ENCODE results near the gene KCNJ9.

The KCNJ9 gene

DNA sequence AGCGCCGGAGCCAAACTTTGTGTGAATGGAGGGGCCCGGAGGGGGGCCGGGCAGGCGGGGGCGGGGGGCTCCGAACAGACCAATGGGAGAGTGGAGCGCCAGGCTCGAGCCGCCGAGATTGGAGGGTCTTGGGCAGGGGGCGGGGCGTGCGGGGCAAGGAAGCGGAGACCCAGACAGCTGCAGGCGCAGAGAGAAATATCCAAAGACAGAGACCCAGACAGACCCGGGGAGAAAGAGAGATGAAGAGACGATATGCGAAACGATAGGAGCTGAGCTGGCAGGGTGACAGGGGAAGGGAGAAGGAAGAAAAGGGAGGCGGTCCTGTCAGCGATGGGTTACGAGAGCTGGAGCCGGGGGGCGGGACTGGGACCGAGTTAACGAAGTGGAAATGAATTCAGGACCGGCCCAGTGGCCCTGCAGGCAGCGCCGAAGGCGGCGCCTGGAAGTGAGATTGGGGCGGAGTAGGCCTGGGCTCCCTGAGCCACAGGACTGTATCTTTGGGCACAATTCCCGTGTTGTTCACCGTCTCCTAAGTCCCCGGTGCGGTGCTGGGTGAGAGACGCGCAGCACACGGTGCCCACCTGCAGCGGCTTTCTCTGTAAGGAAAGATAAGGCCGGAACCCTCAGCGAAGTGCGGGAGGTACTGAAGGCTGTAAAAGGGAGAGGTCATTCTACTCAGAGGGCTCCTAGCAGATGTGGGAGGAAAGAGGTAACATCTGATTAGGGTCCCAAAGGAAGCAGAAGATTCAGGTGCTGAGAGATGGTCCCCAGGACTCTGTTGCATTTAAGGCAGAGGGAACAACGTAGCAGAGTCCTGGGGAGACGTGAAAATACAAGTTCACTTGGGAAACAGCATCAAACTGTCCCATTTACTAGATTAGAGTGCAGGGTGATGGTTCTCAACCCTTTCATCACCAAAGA, 10.8 kb upstream of the KCNJ9 start:
- peak; percentile 57 for DNase-seq (ENCODE audit: low read depth)
- TF ChIP-seq, protein P1, sequence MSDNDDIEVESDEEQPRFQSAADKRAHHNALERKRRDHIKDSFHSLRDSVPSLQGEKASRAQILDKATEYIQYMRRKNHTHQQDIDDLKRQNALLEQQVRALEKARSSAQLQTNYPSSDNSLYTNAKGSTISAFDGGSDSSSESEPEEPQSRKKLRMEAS (IDR thresholded peaks at IDR 0.05; ENCODE audit: low read depth, low read length) = no peak
- TF ChIP-seq, protein P2, sequence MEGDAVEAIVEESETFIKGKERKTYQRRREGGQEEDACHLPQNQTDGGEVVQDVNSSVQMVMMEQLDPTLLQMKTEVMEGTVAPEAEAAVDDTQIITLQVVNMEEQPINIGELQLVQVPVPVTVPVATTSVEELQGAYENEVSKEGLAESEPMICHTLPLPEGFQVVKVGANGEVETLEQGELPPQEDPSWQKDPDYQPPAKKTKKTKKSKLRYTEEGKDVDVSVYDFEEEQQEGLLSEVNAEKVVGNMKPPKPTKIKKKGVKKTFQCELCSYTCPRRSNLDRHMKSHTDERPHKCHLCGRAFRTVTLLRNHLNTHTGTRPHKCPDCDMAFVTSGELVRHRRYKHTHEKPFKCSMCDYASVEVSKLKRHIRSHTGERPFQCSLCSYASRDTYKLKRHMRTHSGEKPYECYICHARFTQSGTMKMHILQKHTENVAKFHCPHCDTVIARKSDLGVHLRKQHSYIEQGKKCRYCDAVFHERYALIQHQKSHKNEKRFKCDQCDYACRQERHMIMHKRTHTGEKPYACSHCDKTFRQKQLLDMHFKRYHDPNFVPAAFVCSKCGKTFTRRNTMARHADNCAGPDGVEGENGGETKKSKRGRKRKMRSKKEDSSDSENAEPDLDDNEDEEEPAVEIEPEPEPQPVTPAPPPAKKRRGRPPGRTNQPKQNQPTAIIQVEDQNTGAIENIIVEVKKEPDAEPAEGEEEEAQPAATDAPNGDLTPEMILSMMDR (IDR thresholded peaks at IDR 0.05; ENCODE audit: low read depth, low read length) = no peak
- TF ChIP-seq MYC (IDR thresholded peaks at IDR 0.05; ENCODE audit: low read depth, low read length) (no peak), POLR2A (IDR thresholded peaks at IDR 0.05; ENCODE audit: extremely low read depth, insufficient read length) (no peak)

DNA sequence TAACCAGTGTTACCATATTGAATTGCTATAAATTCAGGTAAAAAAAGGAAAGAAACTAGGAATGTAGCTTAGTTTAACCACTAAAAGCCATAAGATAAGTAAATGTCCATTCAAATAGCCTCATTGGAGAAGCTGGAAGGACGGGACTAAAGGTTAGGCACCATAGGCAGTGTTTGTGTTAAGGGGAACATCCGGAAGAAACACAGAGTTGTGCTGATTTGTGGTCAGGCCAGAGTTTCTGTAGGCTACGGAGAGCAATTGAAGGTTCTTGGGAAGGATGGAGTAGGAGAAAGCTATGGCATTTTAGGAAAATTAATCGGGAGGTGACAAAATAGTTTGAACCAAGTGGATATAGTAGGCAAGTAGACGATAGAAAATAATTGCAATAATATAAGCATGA, 10.0 kb upstream of the KCNJ9 start:
- no peak overlapping the region for H3K4me3 ChIP-seq (ENCODE audit: low read depth, low read length)
- TF ChIP-seq, protein P1 (IDR thresholded peaks at IDR 0.05; ENCODE audit: low read depth, low read length) = no peak
- TF ChIP-seq, protein P2 (IDR thresholded peaks at IDR 0.05; ENCODE audit: low read depth, low read length) = no peak
- TF ChIP-seq POLR2A (IDR thresholded peaks at IDR 0.05; ENCODE audit: extremely low read depth, insufficient read length) (no peak), MYC (IDR thresholded peaks at IDR 0.05; ENCODE audit: low read depth, low read length) (no peak)
- DNase-seq (ENCODE audit: low read depth) = no peak

More for the DNA sequence above, 10.8 kb upstream of the KCNJ9 start:
- peak overlapping the region; percentile 42 for H3K4me3 ChIP-seq (ENCODE audit: low read depth, low read length)

DNA sequence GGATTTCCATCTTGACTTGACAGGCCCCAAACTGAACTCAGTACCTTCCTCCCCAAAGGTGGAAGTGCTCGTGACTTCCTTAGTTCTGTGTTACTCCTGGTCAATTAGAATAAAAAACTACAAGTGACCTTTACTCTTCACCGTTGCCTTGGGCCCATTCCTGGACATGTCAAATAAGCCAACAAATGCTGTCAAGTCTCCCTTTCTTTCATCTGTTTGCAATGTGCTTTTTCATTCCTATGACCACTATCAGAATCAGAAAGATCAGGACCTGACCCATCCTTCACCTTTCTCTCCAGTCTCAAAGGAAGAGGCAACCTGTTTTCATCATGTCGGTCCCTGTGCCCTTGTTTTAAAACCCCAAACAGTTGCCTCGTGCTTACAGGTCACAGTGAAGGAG, 6.5 kb upstream of the KCNJ9 start:
- no peak for DNase-seq (ENCODE audit: low read depth)
- no peak for TF ChIP-seq MYC (IDR thresholded peaks at IDR 0.05; ENCODE audit: low read depth, low read length)
- TF ChIP-seq, protein P2 (IDR thresholded peaks at IDR 0.05; ENCODE audit: low read depth, low read length) = no peak
- TF ChIP-seq, protein P1 (IDR thresholded peaks at IDR 0.05; ENCODE audit: low read depth, low read length) = no peak
- no peak for TF ChIP-seq POLR2A (IDR thresholded peaks at IDR 0.05; ENCODE audit: extremely low read depth, insufficient read length)
- no peak overlapping the region for H3K4me3 ChIP-seq (ENCODE audit: low read depth, low read length)

GRCh38 chr1:160075836-160076235, 5.5 kb upstream of the KCNJ9 start:
- DNase-seq (ENCODE audit: low read depth) = no peak
- no peak overlapping the region for H3K4me3 ChIP-seq (ENCODE audit: low read depth, low read length)
- TF ChIP-seq POLR2A (IDR thresholded peaks at IDR 0.05; ENCODE audit: extremely low read depth, insufficient read length) (no peak), MYC (IDR thresholded peaks at IDR 0.05; ENCODE audit: low read depth, low read length) (no peak)
- TF ChIP-seq, protein P2 (IDR thresholded peaks at IDR 0.05; ENCODE audit: low read depth, low read length) = no peak
- TF ChIP-seq, protein P1 (IDR thresholded peaks at IDR 0.05; ENCODE audit: low read depth, low read length) = no peak

GRCh38 chr1:160076295-160076694, 5.0 kb upstream of the KCNJ9 start:
- DNase-seq (ENCODE audit: low read depth) = no peak
- TF ChIP-seq, protein P1 (IDR thresholded peaks at IDR 0.05; ENCODE audit: low read depth, low read length) = no peak
- TF ChIP-seq POLR2A (IDR thresholded peaks at IDR 0.05; ENCODE audit: extremely low read depth, insufficient read length) = no peak
- no peak for TF ChIP-seq MYC (IDR thresholded peaks at IDR 0.05; ENCODE audit: low read depth, low read length)
- TF ChIP-seq, protein P2 (IDR thresholded peaks at IDR 0.05; ENCODE audit: low read depth, low read length) = no peak
- H3K4me3 ChIP-seq (ENCODE audit: low read depth, low read length) = no peak overlapping the region

All from NB4 (cell line).